ENCODE results near the gene ABHD12B.
"Not testable (repeated sequence)": the region's sequence is repeated elsewhere in the genome, so short reads cannot be mapped to it uniquely, and the experiment has no call there.

ABHD12B gene

DNA sequence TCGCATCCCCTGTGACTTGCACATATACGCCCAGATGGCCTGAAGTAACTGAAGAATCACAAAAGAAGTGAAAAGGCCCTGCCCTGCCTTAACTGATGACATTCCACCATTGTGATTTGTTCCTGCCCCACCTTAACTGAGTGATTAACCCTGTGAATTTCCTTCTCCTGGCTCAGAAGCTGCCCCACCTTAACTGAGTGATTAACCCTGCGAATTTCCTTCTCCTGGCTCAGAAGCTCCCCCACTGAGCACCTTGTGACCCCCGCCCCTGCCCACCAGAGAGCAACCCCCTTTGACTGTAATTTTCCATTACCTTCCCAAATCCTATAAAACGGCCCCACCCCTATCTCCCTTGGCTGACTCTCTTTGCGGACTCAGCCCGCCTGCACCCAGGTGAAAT, 24.6 kb downstream of the ABHD12B start:
- DNase-seq (ENCODE audit: low read depth, low spot score): not testable (repeated sequence)

DNA sequence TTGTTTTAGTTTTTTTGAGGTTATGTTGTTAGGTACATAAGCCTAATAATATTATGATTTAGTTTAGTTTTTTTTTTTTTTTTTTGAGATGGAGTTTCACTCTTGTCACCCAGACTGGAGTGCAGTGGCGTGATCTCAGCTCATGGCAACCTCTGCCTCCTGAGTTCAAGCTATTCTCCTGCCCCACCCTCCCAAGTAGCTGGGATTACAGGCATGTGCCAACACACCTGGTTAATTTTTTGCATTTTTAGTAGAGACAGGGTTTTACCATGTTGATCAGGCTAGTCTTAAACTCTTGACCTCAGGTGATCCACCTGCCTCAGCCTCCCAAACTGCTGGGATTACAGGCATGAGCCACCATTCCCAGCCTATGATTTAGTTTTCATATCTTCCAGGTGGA, 25.2 kb downstream of the ABHD12B start:
- DNase-seq (ENCODE audit: low read depth, low spot score): not testable (repeated sequence)

DNA sequence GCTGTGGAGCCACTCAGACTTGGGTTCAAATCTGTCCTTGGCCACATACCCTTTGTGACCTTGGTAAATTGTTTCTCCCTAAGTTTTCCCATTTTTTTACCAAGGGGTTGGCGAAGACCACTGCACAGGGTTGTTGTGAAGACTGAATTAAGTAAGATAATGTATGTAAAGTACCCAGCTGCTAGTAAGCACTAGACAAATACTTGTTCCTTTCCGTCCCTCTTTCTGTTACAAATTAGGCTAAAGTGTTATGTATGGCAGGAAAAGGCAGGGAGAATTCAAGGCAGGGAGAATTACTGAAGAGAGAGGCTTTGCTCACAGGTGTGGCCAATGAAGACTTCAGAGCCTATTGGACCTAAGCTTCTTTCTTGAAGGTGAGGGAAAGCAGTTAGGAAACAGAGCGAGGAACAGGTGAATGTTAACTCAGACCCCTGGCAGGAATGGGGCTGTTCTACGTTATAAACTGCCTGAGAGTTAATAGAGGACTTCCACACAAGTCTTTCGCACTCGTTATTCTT, 25.9 kb downstream of the ABHD12B start:
- DNase-seq (ENCODE audit: low read depth, low spot score): no peak

DNA sequence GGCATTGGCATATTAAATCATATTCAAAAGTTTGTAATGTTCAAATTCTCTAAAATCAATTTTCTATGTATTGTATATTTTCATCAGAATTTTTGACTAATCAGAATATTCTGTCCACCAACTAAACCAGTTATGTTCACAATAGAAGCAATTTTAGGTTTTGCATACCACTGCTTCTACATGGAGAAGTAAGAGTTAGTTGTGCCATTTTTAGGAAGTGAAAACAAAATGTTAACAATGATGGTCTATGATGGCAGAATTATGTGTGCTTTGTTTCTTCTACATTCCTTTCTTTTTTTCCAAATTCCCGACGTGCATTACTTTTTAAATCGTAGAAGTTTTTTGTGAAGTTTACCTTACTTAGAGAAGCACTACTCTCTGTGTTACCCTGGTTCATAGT, 29.5 kb downstream of the ABHD12B start:
- DNase-seq (ENCODE audit: low read depth, low spot score): no peak

DNA sequence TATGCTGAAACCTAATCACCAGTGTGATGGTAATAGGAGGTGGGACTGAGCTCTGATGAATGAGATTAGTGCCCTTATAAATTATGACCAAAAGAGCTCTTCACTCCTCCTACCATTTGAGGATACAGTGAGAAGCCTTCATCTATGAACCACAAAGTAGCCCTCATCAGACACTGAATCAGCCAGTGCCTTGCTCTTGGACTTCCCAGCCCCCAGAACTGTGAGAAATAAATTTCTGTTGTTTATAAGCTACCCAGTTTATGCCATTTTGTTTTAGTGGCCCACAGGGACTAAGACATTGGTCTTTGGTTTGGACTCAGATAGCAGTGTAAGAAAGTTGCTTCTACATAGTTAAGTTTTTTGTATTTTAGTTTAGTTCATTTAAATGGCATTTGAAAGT, 32.9 kb downstream of the ABHD12B start:
- no peak for DNase-seq (ENCODE audit: low read depth, low spot score)

DNA sequence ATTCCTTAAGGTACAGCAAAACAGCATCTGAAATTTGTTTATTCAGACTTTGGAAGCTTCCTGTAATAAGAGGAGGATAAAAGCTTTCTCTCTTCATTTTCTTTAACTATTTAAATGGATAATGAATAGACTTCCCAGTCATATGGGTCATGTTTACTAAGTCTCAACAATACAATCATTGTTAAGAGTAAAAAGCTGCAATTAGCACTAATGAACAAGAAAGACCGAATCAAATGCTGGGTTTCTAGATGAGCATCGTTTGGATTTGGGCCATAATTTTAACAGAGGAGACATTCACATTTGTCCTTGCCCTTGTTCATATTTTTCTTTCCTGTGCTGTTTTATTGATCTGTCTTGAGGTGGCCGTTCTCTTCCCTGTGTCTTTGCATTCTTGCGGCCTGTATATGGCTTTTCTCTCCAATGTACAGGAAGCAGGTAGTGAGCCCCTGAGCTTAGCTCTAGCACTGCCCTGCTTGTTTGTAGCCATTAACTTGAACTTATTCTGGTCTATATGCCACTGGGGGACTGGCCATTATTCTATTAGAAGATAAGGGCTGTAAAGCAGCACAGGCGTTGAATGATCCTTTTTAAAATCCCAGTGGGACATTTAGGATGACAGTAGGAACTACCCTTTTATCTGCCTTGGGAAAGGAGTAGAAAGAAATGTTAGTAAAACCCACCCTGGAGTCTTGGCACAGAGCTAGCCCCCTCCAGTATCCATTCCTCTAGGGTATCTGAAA, 34.6 kb downstream of the ABHD12B start:
- DNase-seq (ENCODE audit: low read depth, low spot score): no peak

DNA sequence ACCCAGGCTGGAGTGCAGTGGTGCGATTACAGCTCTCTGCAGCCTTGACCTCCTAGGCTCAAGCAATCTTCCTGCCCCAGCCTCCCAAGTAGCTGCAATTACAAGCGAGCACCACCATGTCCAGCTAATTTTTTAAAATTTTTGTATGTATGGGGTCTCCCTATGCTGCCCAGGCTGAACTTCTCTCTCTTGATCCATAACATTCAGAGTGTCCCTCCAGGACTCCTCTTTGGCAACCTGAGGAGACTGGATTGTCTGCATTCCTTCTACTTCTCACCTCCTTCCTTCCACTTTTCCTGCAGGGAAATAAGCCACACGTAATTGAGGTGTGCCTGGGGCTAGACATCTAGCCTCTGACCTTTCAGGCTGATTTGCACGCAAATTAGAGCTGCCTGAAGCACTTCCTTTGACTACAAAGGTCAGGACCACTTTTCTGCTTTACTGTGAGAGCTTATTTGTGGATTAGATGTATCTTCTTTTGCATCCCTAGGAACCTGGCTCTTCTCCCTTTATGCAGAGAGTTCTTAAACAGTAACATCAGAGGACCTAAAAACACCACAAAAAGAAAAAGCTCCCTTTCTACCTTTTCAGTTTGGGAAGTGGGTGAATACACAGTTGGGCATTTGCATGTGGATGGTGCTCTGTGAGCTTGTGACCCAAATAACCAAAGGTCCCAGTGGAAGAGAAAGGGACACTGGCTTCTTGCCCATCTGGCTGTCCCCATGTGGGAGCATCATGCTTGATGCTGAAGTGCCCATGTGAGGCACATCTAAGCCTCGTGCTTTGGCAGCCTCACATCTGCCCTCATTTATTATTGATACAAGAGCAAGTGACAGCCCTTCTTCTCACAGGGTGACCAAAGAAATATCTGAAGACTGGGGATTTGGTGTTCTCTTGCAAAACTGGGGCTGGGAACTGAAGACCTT, 38.9 kb downstream of the ABHD12B start:
- DNase-seq (ENCODE audit: low read depth, low spot score): no peak

DNA sequence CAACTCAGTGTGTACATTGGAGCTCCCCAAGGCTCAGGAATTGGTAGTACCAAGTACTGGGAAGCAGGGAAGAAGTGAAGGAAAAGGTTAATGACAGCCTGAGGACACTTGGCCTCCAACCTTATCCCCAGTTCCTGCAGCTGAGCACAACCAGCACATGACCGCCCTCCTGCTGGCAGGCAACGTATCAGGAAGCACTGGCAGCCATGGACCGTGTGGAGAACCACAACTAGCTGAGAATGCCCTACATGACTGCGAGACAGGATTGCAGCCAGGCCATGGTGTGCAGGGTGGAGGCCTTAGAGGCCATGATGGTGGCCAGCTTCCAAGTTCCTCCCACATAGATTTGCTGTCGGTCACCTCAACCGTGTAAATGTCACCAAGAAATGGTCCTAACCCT, 45.6 kb downstream of the ABHD12B start:
- no peak for DNase-seq (ENCODE audit: low read depth, low spot score)

DNA sequence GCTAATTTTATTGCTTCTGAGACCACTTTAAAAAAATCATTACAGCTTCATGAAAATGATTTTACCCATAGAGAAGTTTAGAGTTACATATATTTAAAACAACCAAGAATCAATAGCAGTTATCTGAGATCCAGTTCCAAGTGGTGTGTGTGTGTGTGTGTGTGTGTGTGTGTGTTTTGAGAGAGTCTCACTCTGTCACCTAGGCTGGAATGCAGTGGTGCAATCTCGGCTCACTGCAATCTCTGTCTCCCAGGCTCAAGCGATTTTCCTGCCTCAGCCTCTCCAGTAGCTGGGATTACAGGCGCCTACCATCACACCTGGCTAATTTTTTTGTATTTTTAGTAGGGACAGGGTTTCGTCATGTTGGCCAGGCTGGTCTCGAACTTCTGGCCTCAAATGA, 47.7 kb downstream of the ABHD12B start:
- DNase-seq (ENCODE audit: low read depth, low spot score): not testable (repeated sequence)

DNA sequence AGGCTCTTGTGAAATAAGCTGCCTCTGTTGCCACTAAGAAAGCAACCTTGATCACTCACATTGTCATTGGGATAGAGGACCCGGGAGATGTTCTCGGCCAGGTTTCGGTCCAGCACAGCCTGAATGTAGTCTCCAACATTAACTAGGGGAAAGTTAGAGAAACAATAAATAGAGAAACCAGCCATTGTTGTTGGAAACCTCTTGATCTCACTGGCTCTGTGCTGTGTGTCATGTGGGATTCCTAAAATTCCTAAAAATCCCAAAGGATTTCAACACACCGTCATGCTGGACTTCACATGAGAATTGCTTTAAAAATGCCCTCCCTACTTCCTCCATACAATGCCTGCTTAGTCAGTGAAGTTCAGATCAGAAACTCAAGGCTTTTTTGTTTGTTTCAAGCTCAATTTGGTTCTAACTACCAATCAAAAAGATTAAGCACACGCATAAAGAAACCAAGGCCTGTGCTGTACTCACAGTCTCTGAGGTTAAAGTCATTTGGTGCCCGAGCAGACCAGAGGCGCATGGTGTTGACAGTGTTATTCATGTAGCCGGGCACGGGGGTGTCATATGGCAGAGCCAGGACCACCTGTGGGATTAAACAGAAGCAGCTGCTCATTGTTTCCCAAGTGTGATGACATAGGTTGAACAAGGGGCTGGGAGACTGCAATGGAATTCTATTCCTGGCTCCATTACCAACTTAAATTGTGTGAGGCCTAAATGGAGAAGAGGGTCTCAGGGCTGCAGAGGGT, 48.8 kb downstream of the ABHD12B start:
- peak; percentile 89 for DNase-seq (ENCODE audit: low read depth, low spot score)

DNA sequence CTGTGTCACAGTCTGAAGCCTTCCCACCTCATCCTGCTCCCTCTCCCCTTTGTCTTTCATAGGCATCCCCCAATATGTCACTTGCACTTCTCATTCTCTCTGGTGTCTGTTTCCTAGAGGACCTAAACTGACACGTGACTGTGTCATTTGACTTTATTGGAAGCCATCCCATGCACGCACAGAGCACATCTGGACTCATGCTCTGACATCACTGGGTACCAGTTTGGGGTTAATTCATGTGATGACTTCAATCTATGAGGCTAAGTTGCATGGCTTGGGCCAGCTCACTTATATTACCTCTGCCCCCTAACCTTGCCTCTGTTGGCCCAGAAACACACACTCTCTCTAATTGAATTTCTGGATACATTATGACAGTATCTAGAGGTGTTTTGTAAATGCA, 51.0 kb downstream of the ABHD12B start:
- DNase-seq (ENCODE audit: low read depth, low spot score): no peak

DNA sequence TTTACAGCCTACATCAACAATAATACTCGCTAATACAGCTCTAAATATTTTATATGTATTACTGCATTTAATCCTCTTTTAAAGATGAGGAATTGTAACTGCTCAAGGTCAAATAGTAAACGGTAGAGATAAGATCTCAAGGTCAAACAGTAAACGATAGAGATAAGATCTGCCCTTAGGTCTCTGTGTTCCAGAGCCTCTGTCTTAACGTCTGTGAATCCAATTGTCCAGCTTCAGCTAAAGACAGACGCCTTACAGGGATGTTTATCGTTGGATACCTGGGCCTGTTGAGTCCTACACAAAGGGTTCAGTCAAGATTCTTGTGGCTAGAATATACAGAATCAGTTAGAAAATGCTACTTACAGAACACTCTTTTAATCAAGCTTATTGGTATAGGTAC, 52.4 kb downstream of the ABHD12B start:
- no peak for DNase-seq (ENCODE audit: low read depth, low spot score)

DNA sequence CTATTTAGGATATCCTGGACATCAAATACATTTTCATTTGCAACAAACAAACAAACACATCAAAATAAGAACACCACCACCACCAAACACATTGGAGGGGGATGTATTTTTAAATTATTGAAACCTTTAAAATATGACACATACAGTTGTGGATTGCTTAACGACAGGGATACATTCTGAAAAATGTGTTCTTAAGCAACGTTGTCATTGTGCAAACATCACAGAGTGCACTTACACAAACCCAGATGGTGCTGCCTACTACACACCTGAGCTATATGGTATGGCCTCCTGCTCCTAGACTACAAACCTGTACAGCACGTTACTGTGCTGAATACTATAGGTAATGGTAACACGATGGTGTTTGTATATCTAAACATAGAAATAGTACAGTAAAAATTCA, 53.0 kb downstream of the ABHD12B start:
- no peak for DNase-seq (ENCODE audit: low read depth, low spot score)

DNA sequence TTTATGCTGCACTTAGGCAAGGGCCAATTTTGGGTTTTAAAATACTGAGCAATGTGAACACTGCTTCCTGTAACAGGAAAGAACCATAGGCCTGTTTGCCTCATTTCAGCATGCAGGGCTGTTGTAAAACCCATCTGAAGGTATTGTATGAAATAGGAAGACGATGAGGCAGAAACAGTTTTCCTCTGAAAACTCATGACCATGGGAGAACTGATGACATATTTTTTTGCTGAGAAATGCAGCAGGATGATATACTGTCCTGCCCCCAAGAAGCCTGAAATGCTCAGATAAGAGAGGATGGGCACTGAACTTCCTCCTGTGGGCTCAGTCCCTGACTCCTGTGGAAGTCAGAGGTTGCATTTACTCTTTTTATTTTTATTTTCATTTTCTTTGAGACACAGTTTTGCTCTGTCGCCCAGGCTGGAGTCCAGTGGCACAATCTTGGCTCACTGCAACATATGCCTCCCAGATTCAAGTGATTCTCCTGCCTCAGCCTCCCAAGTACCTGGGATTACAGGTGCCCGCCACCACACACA, 55.1 kb downstream of the ABHD12B start:
- no peak for DNase-seq (ENCODE audit: low read depth, low spot score)

DNA sequence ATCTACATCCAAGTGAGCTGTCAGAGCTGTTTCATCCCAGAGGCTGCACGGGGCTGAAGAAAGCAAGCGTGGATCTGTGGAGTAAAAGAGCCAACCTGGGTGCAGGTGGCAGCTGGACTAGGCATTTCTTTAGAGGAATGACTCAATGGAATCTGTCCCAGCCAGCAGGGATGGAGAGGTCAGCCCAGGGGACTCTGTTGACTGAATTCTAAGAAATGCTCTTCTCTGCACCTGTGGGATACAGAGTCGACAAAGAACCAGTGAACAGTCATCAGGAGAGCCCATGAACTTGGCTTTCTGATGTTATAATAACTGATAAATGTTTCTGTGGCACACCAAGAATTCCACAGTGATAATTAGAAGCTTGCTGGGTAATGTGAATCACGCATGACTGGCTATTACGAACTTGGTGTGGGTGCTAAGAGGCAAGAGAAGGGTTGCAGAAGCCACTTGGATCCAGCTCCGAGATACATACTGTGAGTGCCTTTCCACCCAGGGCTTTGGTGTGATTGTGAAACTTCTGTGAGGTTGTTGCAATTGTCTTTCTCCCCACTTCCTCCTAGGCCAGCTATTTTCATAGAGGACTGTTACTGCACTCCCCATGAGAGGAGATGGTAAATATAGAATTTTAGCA, 56.3 kb downstream of the ABHD12B start:
- peak; percentile 62 for DNase-seq (ENCODE audit: low read depth, low spot score)

DNA sequence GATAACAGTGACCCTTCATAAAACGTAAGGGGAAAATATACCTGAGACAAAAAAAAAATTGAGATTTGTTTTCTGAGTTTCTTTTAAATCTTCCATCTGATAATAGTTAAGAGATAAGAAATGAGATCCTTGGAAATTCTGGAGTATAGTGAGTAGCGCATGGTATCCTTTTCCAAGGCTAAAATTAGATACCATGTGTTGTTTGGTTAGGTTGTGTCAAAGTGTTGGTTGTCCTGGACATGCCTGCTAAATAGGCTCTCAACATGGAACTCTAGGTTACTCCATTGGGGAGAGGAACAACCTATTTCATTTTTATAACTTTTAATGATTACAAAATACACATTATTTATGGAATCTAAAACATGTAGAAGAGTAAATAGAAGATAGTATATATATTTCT, 57.7 kb downstream of the ABHD12B start:
- no peak for DNase-seq (ENCODE audit: low read depth, low spot score)

DNA sequence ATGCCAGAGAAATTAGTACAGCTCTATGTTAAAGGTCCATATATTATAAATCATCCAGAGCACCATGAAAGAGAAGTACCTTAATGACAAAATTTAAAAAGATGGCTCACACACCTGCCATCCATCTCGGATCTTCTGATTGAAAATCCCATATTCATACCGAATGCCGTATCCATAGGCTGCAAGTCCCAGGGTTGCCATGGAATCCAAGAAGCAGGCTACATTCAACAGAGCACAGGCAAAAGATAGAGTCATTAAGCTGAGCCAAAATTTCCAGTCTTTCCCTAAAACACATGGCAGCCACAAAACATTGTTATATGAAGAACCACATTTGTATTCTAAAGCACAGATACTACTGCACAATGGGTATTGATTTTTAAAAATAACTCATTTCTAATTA, 59.7 kb downstream of the ABHD12B start:
- DNase-seq (ENCODE audit: low read depth, low spot score): no peak

DNA sequence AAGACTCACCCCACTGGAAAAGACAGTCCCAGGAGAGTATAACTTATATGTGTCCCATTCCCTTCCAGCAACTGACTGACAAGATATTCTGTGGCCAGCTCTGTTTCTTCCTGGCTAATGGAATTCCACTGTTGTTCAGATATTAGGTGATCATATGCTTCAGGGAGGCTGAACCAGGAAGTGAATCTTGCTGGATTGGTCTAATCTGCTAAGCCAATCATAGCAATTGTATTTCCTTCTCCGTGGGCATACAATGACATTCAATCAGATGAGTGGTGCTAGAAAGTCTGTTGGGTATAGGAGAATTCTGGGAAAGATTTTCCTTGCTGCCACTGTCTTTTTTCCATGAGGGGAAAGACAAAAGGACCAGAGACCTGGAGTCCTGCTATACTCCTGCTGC, 60.3 kb downstream of the ABHD12B start:
- DNase-seq (ENCODE audit: low read depth, low spot score): no peak

DNA sequence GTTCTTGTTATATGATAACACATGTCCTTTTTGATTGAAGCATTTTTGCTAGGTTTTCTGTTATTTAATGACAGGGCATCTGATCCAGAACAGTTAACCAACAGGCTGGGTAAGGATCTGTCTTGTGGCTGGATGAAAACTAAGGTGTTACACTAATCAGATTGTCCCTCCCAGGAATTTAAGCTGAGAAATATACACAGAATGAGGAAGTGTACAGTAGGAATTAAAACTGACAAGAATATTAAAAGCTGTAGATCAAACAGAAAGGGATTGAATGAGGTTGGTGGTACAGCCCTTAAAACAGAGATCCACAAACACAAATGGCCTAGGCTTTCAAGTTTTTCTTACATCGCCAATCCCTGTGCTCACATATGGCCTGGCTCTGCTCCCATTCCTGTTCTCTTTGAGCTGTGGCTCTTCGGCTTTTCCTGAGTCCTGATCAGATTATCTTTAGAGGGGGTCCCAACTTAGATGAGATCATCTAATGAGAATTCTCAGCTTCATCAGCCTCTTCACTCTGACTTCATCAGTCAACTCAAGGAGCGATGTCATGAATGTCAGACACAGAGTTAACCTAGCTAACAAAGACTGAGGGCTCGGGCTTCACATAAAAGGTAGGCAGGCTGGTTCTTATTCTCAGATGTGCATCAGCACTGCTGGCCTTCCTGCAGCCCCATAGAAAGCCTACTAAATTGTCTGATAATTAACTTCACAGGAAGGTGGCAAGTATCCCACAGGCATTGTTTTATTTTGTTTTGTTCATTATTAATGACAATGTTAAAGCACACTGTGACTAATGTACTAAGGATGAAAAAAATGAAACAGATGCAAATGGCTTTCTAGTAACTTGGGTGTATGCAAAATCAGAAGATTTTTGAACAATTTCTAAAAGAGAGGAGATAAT, 61.0 kb downstream of the ABHD12B start:
- peak; percentile 38 for DNase-seq (ENCODE audit: low read depth, low spot score)

Data from astrocyte of the hippocampus (primary cell).